ENCODE data around the gene DYSF.

DNA sequence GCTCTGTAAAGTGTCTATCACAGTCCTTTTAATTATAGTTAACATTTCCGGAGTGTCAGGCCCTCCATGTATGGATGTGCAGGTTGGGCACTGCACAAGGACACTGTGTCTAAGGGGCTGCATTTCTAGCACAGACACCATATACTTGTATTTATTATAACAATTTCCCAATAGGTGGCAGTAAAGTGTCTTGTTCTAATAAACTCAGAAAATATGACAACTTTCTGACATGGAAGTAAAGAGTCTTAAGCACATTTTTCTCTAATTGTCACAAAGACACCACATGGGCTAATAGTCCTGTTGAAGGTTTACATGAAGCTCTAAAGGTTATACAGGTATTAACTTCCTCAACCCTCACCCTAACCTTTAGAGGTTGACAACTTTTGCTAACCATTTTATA lies 156.6 kb downstream of the DYSF start:
- TF ChIP-seq, protein P1, sequence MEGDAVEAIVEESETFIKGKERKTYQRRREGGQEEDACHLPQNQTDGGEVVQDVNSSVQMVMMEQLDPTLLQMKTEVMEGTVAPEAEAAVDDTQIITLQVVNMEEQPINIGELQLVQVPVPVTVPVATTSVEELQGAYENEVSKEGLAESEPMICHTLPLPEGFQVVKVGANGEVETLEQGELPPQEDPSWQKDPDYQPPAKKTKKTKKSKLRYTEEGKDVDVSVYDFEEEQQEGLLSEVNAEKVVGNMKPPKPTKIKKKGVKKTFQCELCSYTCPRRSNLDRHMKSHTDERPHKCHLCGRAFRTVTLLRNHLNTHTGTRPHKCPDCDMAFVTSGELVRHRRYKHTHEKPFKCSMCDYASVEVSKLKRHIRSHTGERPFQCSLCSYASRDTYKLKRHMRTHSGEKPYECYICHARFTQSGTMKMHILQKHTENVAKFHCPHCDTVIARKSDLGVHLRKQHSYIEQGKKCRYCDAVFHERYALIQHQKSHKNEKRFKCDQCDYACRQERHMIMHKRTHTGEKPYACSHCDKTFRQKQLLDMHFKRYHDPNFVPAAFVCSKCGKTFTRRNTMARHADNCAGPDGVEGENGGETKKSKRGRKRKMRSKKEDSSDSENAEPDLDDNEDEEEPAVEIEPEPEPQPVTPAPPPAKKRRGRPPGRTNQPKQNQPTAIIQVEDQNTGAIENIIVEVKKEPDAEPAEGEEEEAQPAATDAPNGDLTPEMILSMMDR (IDR thresholded peaks at IDR 0.05; ENCODE audit: low read length): peak; percentile 47
- TF ChIP-seq EZH2phosphoT487 (IDR thresholded peaks at IDR 0.05; ENCODE audit: low read length): no peak
